K562 (cell line): ENCODE data around the gene MED28. TPM values are rescaled to one million over a fixed set of nuclear protein-coding genes. Genes with fewer than 3 reads are reported as not detected.

Source experiments
- ATF7 ChIP-seq: fragments of 450-650 bp; IDR thresholded peaks from 2 replicates; pipeline ENCODE4 v1.7.1; 2014; ENCODE audit warnings: mild to moderate bottlenecking, moderate library complexity
- BACH1 ChIP-seq: fragments of 200-800 bp; sonication (Bioruptor generic); IDR thresholded peaks from 2 replicates; pipeline ENCODE4 v1.6.1; 2016; ENCODE audit warnings: missing genetic modification characterization, missing compliant biosample characterization
- ELF2 ChIP-seq: fragments of 250-450 bp; sonication (Bioruptor Pico); IDR thresholded peaks from 2 replicates; pipeline ENCODE4 v1.5.0; 2021; ENCODE audit warnings: mild to moderate bottlenecking
- ETV1 ChIP-seq: fragments of 450-650 bp; conservative IDR thresholded peaks from 2 replicates; pipeline ENCODE4 v1.6.1; 2016; ENCODE audit warnings: missing genetic modification characterization, control low read depth, low read depth, missing compliant biosample characterization
- HDAC1 ChIP-seq, 2 experiments: fragments of 450-650 bp; IDR thresholded peaks; 2 replicates each; pipeline ENCODE4 v1.6.1; 2016 to 2017; ENCODE audit warnings: inconsistent platforms in 1 of 2, mild to moderate bottlenecking in 1 of 2, moderate library complexity in 1 of 2
- HLTF ChIP-seq: fragments of 450-650 bp; IDR thresholded peaks from 2 replicates; pipeline ENCODE4 v1.6.1; 2016
- KLF1 ChIP-seq: fragments of 450-650 bp; IDR thresholded peaks from 2 replicates; pipeline ENCODE4 v1.6.1; 2016; ENCODE audit warnings: missing genetic modification characterization, missing compliant biosample characterization
- NFIC ChIP-seq: fragments of 450-650 bp; IDR thresholded peaks from 2 replicates; pipeline ENCODE4 v1.6.1; 2017; ENCODE audit warnings: mild to moderate bottlenecking, inconsistent platforms
- NRF1 ChIP-seq, 2 experiments: fragments of 450-650 bp; IDR thresholded peaks in 1 of 2; conservative IDR thresholded peaks in 1 of 2; 2 replicates each; pipeline ENCODE4 v1.6.1; 2014; ENCODE audit warnings: mild to moderate bottlenecking in 2 of 2
- PHF8 ChIP-seq: fragments of 200-600 bp; sonication (generic); IDR thresholded peaks from 2 replicates; pipeline ENCODE4 v1.6.1; 2012; ENCODE audit warnings: mixed run types, mild to moderate bottlenecking, inconsistent platforms, low read length, moderate library complexity, borderline replicate concordance
- RFX5 ChIP-seq: IDR thresholded peaks from 2 replicates; pipeline ENCODE4 v1.6.1; 2011; ENCODE audit warnings: low read depth, mild to moderate bottlenecking, improper control_type of control experiment, low read length
- SMAD1 ChIP-seq: fragments of 150-350 bp; IDR thresholded peaks from 2 replicates; pipeline ENCODE4 v1.6.1; 2014; ENCODE audit warnings: low read length, low read depth; ENCODE audit not compliant: partially characterized antibody
- SMARCC2 ChIP-seq: fragments of 450-650 bp; IDR thresholded peaks from 2 replicates; pipeline ENCODE4 v1.6.1; 2017; ENCODE audit warnings: antibody characterized with exemption, moderate library complexity, mild to moderate bottlenecking, low read depth
- TAF7 ChIP-seq: fragments of 450-650 bp; IDR thresholded peaks from 2 replicates; pipeline ENCODE4 v1.6.1; 2016; ENCODE audit warnings: missing genetic modification characterization, missing compliant biosample characterization
- TCF15 ChIP-seq: fragments of 250-450 bp; sonication (Bioruptor Pico); IDR thresholded peaks from 2 replicates; pipeline ENCODE4 v1.8.0; 2022; ENCODE audit warnings: moderate library complexity, mild to moderate bottlenecking, inconsistent platforms
- TRIM28 ChIP-seq: fragments of 450-650 bp; IDR thresholded peaks from 2 replicates; pipeline ENCODE4 v1.6.1; 2017
- polyA plus RNA-seq, 8 experiments: library from polyadenylated mRNA; depleted of rRNA in 4 of 8; stranded (reverse) in 5 of 8; unstranded in 3 of 8; fragments of >200 nt; fragmentation: Nextera tagmentation in 2 of 8; fragmentation: Illumina TruSeq in 1 of 8; extraction: Ambion mirVana in 2 of 8; extraction: Trizol in 1 of 8; gene quantifications; 2 replicates each; pipeline versions ENCODE4 v1.2.1 to v1.2.3, GENCODE V29; 2011 to 2014; ENCODE audit warnings: inconsistent platforms in 1 of 8, missing spikeins in 1 of 8
- total RNA-seq, 7 experiments: library from RNA; depleted of rRNA in 6 of 7; stranded (reverse); fragments of >200 nt in 6 of 7; fragmentation: Illumina TruSeq in 2 of 7; extraction: Trizol in 2 of 7; gene quantifications; 2 replicates each; pipeline versions ENCODE4 v1.2.1 to v1.2.3, GENCODE V29; 2011 to 2021; ENCODE audit warnings: low replicate concordance in 1 of 7
- TF ChIP-seq, protein P1 (sequence below): fragments of 250-450 bp; sonication (Bioruptor Pico); IDR thresholded peaks from 2 replicates; pipeline ENCODE4 v1.4.0; 2020; ENCODE audit warnings: mild to moderate bottlenecking, moderate library complexity
- TF ChIP-seq, protein P2 (sequence below), 3 experiments: fragments of 200-800 bp in 1 of 3; fragments of 250-450 bp in 1 of 3; fragments of 450-650 bp in 1 of 3; sonication (Bioruptor Pico) in 1 of 3; sonication (Bioruptor generic) in 1 of 3; formaldehyde crosslinking in 1 of 3; IDR thresholded peaks; 2 replicates each; pipeline versions ENCODE4 v1.6.1 to v1.8.0; 2016 to 2022; ENCODE audit warnings: mild to moderate bottlenecking in 2 of 3, missing genetic modification characterization in 2 of 3, missing compliant biosample characterization in 1 of 3, moderate library complexity in 1 of 3

MED28 gene
- total and polyA plus RNA-seq, 9 of the 15 experiments (the other 6 are each of a cell fraction or from before 2014, with no cell fraction given), result 15.5 to 93.8 (median 50.5) TPM

GRCh38 chr4:17614416-17615299 is at the start of gene MED28 (continued):
- TF ChIP-seq, protein P1, sequence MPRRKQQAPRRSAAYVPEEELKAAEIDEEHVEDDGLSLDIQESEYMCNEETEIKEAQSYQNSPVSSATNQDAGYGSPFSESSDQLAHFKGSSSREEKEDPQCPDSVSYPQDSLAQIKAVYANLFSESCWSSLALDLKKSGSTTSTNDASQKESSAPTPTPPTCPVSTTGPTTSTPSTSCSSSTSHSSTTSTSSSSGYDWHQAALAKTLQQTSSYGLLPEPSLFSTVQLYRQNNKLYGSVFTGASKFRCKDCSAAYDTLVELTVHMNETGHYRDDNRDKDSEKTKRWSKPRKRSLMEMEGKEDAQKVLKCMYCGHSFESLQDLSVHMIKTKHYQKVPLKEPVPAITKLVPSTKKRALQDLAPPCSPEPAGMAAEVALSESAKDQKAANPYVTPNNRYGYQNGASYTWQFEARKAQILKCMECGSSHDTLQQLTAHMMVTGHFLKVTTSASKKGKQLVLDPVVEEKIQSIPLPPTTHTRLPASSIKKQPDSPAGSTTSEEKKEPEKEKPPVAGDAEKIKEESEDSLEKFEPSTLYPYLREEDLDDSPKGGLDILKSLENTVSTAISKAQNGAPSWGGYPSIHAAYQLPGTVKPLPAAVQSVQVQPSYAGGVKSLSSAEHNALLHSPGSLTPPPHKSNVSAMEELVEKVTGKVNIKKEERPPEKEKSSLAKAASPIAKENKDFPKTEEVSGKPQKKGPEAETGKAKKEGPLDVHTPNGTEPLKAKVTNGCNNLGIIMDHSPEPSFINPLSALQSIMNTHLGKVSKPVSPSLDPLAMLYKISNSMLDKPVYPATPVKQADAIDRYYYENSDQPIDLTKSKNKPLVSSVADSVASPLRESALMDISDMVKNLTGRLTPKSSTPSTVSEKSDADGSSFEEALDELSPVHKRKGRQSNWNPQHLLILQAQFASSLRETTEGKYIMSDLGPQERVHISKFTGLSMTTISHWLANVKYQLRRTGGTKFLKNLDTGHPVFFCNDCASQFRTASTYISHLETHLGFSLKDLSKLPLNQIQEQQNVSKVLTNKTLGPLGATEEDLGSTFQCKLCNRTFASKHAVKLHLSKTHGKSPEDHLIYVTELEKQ (CRISPR knock-in tag), result no peak
- TF ChIP-seq TCF15 (CRISPR knock-in tag), result no peak
- TF ChIP-seq TRIM28, result 0 out of 2 replicates have a peak, but pooled peaks have one; percentile 13
- peak; percentile 95 for TF ChIP-seq TAF7 (tag)
- peak; percentile 95 to 96 for TF ChIP-seq NRF1 (conservative IDR thresholded peaks at IDR 0.05 in 1 of 2, IDR thresholded peaks at IDR 0.05 in 1 of 2)
- TF ChIP-seq SMAD1, result peak; percentile 63
- no peak for TF ChIP-seq KLF1
- TF ChIP-seq NFIC, result peak; percentile 93
- peak; percentile 54; the same call in 1 of the 2 replicates for TF ChIP-seq ETV1 (tag)
- TF ChIP-seq, protein P2, sequence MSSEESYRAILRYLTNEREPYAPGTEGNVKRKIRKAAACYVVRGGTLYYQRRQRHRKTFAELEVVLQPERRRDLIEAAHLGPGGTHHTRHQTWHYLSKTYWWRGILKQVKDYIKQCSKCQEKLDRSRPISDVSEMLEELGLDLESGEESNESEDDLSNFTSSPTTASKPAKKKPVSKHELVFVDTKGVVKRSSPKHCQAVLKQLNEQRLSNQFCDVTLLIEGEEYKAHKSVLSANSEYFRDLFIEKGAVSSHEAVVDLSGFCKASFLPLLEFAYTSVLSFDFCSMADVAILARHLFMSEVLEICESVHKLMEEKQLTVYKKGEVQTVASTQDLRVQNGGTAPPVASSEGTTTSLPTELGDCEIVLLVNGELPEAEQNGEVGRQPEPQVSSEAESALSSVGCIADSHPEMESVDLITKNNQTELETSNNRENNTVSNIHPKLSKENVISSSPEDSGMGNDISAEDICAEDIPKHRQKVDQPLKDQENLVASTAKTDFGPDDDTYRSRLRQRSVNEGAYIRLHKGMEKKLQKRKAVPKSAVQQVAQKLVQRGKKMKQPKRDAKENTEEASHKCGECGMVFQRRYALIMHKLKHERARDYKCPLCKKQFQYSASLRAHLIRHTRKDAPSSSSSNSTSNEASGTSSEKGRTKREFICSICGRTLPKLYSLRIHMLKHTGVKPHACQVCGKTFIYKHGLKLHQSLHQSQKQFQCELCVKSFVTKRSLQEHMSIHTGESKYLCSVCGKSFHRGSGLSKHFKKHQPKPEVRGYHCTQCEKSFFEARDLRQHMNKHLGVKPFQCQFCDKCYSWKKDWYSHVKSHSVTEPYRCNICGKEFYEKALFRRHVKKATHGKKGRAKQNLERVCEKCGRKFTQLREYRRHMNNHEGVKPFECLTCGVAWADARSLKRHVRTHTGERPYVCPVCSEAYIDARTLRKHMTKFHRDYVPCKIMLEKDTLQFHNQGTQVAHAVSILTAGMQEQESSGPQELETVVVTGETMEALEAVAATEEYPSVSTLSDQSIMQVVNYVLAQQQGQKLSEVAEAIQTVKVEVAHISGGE (CRISPR knock-in tag; IDR thresholded peaks at IDR 0.05), result peak in 1 of 3 experiments; percentile 63; a peak in 1 of 6 replicates
- peak; percentile 97 for TF ChIP-seq PHF8
- no peak for TF ChIP-seq HLTF
- no peak for TF ChIP-seq SMARCC2
- no peak for TF ChIP-seq RFX5
- peak; percentile 74 for TF ChIP-seq ATF7
- 0 out of 2 replicates have a peak, but pooled peaks have one; percentile 4 for TF ChIP-seq BACH1
- TF ChIP-seq ELF2 (CRISPR knock-in tag), result peak; percentile 81
- peak in 1 of 2 experiments; percentile 76; a peak in 2 of 4 replicates for TF ChIP-seq HDAC1 (IDR thresholded peaks at IDR 0.05)
